ENCODE data around the gene GFER. TPM values are rescaled to one million over a fixed set of nuclear protein-coding genes. Genes with fewer than 3 reads are reported as not detected.
A peak's percentile ranks its signal among the peaks of the same experiment; 100 is the strongest.

Gene GFER
- total RNA-seq, 2 donors from 2014 or later: 13.2 to 35.9 TPM

DNA sequence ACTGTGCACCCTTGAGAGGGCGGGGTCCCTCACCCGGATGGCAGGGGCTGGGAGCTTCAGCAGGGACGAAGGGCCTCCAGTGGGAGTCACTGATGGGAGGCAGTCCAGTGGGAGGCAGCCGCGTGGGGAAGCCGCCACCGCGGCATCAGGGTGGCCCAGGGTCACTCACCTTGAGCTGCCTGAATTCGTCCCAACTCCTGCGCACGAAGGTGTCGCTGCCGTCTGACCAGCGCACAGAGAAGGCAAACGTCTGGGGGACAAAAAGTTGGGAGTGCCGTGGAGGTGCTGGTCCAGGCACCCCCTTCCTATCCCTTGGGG, 3.3 kb upstream of the GFER start:
- peaks cover 0 to 11% of the 10 kb centered on the region in 2 donors for H3K36me3 ChIP-seq (replicated peaks in 1 of 2; ENCODE audit: insufficient read depth in 1 of 2, low read depth in 2 of 2)
- intact Hi-C loops (cut with DNase I): no loop called here
- no peak for TF ChIP-seq POLR2A (IDR thresholded peaks at IDR 0.05)
- no peak for TF ChIP-seq CTCF (IDR thresholded peaks at IDR 0.05)
- no peak for DNase-seq
- H3K4me1 ChIP-seq: peaks cover 63% of the 10 kb centered on the region
- no peak overlapping the region for H3K4me3 ChIP-seq
- peak overlapping the region in 1 of 4 donors; percentile 0 for H3K27ac ChIP-seq
- no peaks in the 10 kb centered on the region for H3K27me3 ChIP-seq
- no peak for ATAC-seq
- H3K9me3 ChIP-seq: no peaks in the 10 kb centered on the region
- 23 to 55% methylated on average over 9 to 10 of the region's 16 CpGs for WGBS, 2 donors

DNA sequence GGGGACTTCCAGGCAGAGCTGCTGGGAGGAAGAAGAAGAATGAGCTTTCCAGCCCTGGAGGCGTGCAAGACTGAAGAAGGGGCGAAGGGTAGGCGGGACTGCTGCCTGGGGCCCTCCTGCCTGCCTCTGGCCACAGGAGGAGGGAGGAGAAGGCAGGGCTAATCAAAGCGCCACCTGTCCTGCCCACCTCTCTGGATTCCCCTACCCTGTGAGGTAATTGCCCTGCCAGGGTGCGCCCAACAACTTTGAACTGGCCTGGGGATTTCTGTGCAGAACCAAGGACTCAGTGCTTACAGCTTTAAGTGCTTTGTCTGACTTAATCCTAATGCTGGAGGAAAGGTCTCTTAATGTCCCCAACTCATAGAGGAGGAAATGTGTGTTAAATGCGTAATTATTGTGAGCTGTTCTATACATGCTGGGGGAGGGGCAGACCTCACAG, 2.6 kb upstream of the GFER start, which contains the start of gene NOXO1:
Gene NOXO1, minus strand, starts transcription at position 72 of the 439 bp plus-strand sequence. CDS start 290 bp downstream, outside the sequence.
- ATAC-seq: no peak
- no peak for TF ChIP-seq POLR2A (IDR thresholded peaks at IDR 0.05)
- TF ChIP-seq CTCF (IDR thresholded peaks at IDR 0.05): no peak
- Histone ChIP-seq H3K9me3 (no peaks in the 10 kb centered on the region), H3K4me3 (no peak within 1 kb of the TSS), H3K27ac (peak within 1 kb of the TSS in 3 of 4 donors; percentile 43 to 59 (median 55)), H3K27me3 (no peaks in the 10 kb centered on the region), H3K4me1 (peaks cover 63% of the 10 kb centered on the region), H3K36me3 (replicated peaks in 1 of 2; ENCODE audit: insufficient read depth in 1 of 2, low read depth in 2 of 2) (peaks cover 0 to 9% of the 10 kb centered on the region in 2 donors)
- intact Hi-C loops (cut with DNase I): no loop called here
- DNase-seq: no peak
- 65 to 70% methylated on average over 6 of the region's 6 CpGs for WGBS, 2 donors

GRCh38 chr16:1982013-1982433, 2.0 kb upstream of the GFER start:
- Histone ChIP-seq H3K9me3 (no peaks in the 10 kb centered on the region), H3K4me1 (peaks cover 63% of the 10 kb centered on the region), H3K27ac (peak overlapping the region in 3 of 4 donors; percentile 43 to 59 (median 55)), H3K27me3 (no peaks in the 10 kb centered on the region), H3K36me3 (replicated peaks in 1 of 2; ENCODE audit: insufficient read depth in 1 of 2, low read depth in 2 of 2) (peaks cover 0 to 5% of the 10 kb centered on the region in 2 donors), H3K4me3 (no peak overlapping the region)
- ATAC-seq: no peak
- DNase-seq: peak in 3 of 4 donors; percentile 49 to 50 (median 49)
- 17 to 56% methylated on average over 5 of the region's 5 CpGs for WGBS, 2 donors
- intact Hi-C loops (cut with DNase I): no loop called here
- TF ChIP-seq POLR2A (IDR thresholded peaks at IDR 0.05) (no peak), CTCF (IDR thresholded peaks at IDR 0.05) (no peak)

- peaks cover 62% of the 10 kb centered on the region for H3K4me1 ChIP-seq
- DNase-seq (no peak), ATAC-seq (no peak)
- 29 to 38% methylated on average over 16 to 19 of the region's 19 CpGs for WGBS, 2 donors
- peak overlapping the region in 1 of 2 donors; percentile 11 for H3K4me3 ChIP-seq
- H3K27ac ChIP-seq: peak overlapping the region in 3 of 4 donors; percentile 78 to 84 (median 80)
- TF ChIP-seq CTCF (IDR thresholded peaks at IDR 0.05) (peak in 1 of 7 experiments; percentile 5), POLR2A (IDR thresholded peaks at IDR 0.05) (no peak)
- H3K36me3 ChIP-seq (replicated peaks in 1 of 2; ENCODE audit: insufficient read depth in 1 of 2, low read depth in 2 of 2): peaks cover 0 to 2% of the 10 kb centered on the region in 2 donors
- intact Hi-C loops (cut with DNase I): no loop called here
- no peaks in the 10 kb centered on the region for H3K9me3 ChIP-seq
- no peaks in the 10 kb centered on the region for H3K27me3 ChIP-seq
Measured at GRCh38 chr16:1982991-1983543, 926 bp upstream of the GFER start.

Data from body of pancreas (tissue), 4 donors.